Measurements from ENCODE around the gene CBFA2T2. TPM values are rescaled to one million over a fixed set of nuclear protein-coding genes. Genes with fewer than 3 reads are reported as not detected.
"Not testable (repeated sequence)": the region's sequence is repeated elsewhere in the genome, so short reads cannot be mapped to it uniquely, and the experiment has no call there.

The CBFA2T2 gene
- total RNA-seq, 2 experiments from 2014 or later = 10.2 to 10.9 TPM

- Mint-ChIP-seq H3K4me1 (ENCODE audit: low read depth) (no peaks in the 10 kb centered on the region), H3K27me3 (no peaks in the 10 kb centered on the region), H3K4me3 (no peak overlapping the region), H3K27ac (no peak overlapping the region), H3K36me3 (ENCODE audit: low read depth) (no peaks in the 10 kb centered on the region), H3K9me3 (no peaks in the 10 kb centered on the region)
- no peak for ATAC-seq
- POLR2A ChIA-PET = interaction anchor here (1.0 kb wide), 1 partner anchor 12 kb away, joined by 3 read pairs; no protein-coding TSS in a partner anchor
- no peak for TF ChIP-seq CTCF (IDR thresholded peaks at IDR 0.05)
- no peak for DNase-seq
- intact Hi-C loops (cut with micrococcal nuclease) = no loop called here
- CTCF ChIA-PET = interaction anchor here (0.6 to 1.7 kb wide), 2 partner anchors 11 to 150 kb away, joined by 3 to 5 read pairs; no protein-coding TSS in a partner anchor
Measured at GRCh38 chr20:33463332-33464101, 26.4 kb upstream of the CBFA2T2 start.

DNA sequence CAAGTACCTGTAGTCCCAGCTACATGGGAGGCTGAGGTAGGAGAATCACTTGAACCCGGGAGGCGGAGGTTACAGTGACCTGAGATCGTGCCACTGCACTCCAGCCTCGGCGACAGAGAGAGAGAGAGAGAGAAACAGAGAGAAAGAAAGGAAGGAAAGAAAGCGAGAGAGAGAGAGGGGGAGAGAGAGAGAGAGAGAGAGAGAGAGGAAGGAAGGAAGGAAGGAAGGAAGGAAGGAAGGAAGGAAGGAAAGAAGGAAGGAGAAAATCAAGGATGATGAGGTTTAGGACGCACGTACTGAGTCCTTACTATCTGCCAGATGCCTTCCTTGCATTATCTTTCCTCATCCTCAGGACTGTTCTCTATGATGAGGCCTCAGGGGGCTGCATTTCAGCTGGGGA lies 25.1 kb upstream of the CBFA2T2 start:
- H3K36me3 Mint-ChIP-seq (ENCODE audit: low read depth); CTCF ChIA-PET; DNase-seq; POLR2A ChIA-PET; H3K27ac Mint-ChIP-seq; H3K4me1 Mint-ChIP-seq (ENCODE audit: low read depth); H3K4me3 Mint-ChIP-seq; ATAC-seq; H3K9me3 Mint-ChIP-seq; H3K27me3 Mint-ChIP-seq; intact Hi-C loops (cut with micrococcal nuclease): not testable (repeated sequence)

DNA sequence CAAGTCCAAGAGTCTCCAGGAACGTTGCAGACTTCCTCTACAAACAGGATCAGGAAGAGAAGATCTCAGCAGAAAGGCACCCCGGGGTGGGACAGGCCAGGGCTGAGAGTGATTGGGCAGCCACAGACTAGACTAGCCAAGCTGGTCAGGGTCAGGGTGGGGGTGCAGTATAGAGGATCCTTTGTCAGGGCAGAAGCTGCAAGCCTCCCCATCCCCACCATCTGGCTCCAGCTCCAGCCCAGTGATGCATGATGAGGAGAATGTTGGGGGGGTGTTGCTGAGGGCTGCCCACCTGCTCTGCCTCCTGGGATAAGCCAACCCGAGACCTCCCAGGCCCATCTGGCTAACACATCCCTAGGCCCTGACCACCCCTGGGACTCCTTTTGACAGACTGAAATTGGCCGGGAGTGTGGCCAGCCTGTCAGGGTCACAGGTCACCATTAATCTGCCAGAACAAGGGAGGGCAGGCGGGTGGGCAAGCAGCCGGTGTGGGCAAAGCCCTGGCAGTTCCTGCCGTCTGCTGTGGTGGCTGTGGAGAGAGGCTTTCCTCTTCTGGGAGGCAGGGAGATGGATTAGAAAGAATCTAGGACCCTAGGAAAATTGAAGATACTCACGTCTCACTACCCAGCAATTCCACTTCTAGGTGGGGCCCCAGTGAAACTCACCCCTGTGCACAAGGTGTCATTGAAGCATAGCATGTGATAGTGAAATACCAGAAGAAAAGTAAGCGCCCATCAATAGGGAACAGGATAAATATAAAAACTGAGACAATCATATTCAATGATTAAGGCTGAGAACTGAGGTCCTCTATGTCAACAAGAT lies 24.2 kb upstream of the CBFA2T2 start:
- CTCF ChIA-PET = no interaction called here
- H3K4me1 Mint-ChIP-seq (ENCODE audit: low read depth) = no peaks in the 10 kb centered on the region
- no peak for ATAC-seq
- H3K27ac Mint-ChIP-seq = no peak overlapping the region
- H3K36me3 Mint-ChIP-seq (ENCODE audit: low read depth) = no peaks in the 10 kb centered on the region
- intact Hi-C loops (cut with micrococcal nuclease) = no loop called here
- H3K27me3 Mint-ChIP-seq = no peaks in the 10 kb centered on the region
- POLR2A ChIA-PET = no interaction called here
- H3K4me3 Mint-ChIP-seq = no peak overlapping the region
- no peak for TF ChIP-seq CTCF (IDR thresholded peaks at IDR 0.05)
- H3K9me3 Mint-ChIP-seq = no peaks in the 10 kb centered on the region
- DNase-seq = no peak

- Mint-ChIP-seq H3K4me1 (ENCODE audit: low read depth) (no peaks in the 10 kb centered on the region), H3K4me3 (no peak overlapping the region), H3K27me3 (no peaks in the 10 kb centered on the region), H3K27ac (no peak overlapping the region), H3K36me3 (ENCODE audit: low read depth) (no peaks in the 10 kb centered on the region), H3K9me3 (no peaks in the 10 kb centered on the region)
- no peak for ATAC-seq
- POLR2A ChIA-PET = no interaction called here
- CTCF ChIA-PET = no interaction called here
- intact Hi-C loops (cut with micrococcal nuclease) = no loop called here
- no peak for TF ChIP-seq CTCF (IDR thresholded peaks at IDR 0.05)
- DNase-seq = no peak
Measured at GRCh38 chr20:33466303-33466646, 23.6 kb upstream of the CBFA2T2 start.

- H3K36me3 Mint-ChIP-seq (ENCODE audit: low read depth) = no peaks in the 10 kb centered on the region
- H3K9me3 Mint-ChIP-seq = no peaks in the 10 kb centered on the region
- ChIA-PET CTCF (interaction anchor here (0.6 to 0.7 kb wide), 2 partner anchors 9 to 13 kb away, joined by 3 read pairs; no protein-coding TSS in a partner anchor), POLR2A (no interaction called here)
- no peak for TF ChIP-seq CTCF (IDR thresholded peaks at IDR 0.05)
- H3K4me3 Mint-ChIP-seq = no peak overlapping the region
- ATAC-seq (no peak), DNase-seq (no peak)
- peaks cover 1% of the 10 kb centered on the region for H3K27me3 Mint-ChIP-seq
- intact Hi-C loops (cut with micrococcal nuclease) = no loop called here
- H3K27ac Mint-ChIP-seq = no peak overlapping the region
- H3K4me1 Mint-ChIP-seq (ENCODE audit: low read depth) = no peaks in the 10 kb centered on the region
Measured at GRCh38 chr20:33470457-33470856, 19.4 kb upstream of the CBFA2T2 start.
